H1 (cell line): ENCODE results near the gene TEN1. TPM values are rescaled to one million over a fixed set of nuclear protein-coding genes. Genes with fewer than 3 reads are reported as not detected.
A peak's percentile ranks its signal among the peaks of the same experiment; 100 is the strongest.

Experiments used
- GABPA ChIP-seq: IDR thresholded peaks from 2 replicates; pipeline ENCODE4 v1.6.1; 2011; ENCODE audit warnings: mild to moderate bottlenecking, low read length, moderate library complexity, borderline replicate concordance; ENCODE audit not compliant: insufficient read depth
- POLR2AphosphoS5 ChIP-seq: IDR thresholded peaks from 2 replicates; pipeline ENCODE4 v1.6.1; 2011; ENCODE audit warnings: low read depth, low read length
- RAD21 ChIP-seq, 2 experiments: IDR thresholded peaks in 1 of 2; conservative IDR thresholded peaks in 1 of 2; 2 replicates each; pipeline ENCODE4 v1.6.1; 2011; ENCODE audit warnings: low read depth in 2 of 2, low read length in 2 of 2, improper control_type of control experiment in 1 of 2, inconsistent platforms in 1 of 2, mild to moderate bottlenecking in 1 of 2, moderate library complexity in 1 of 2
- RBBP5 ChIP-seq: IDR thresholded peaks from 2 replicates; pipeline ENCODE4 v1.7.1; 2012; ENCODE audit warnings: low read depth, mild to moderate bottlenecking, inconsistent platforms, low read length, moderate library complexity, borderline replicate concordance
- TAF7 ChIP-seq: optimal IDR thresholded peaks from 2 replicates; pipeline ENCODE3; 2011; ENCODE audit warnings: low read depth, mild to moderate bottlenecking, inconsistent platforms, low read length, moderate library complexity, borderline replicate concordance
- TEAD4 ChIP-seq: IDR thresholded peaks from 2 replicates; pipeline ENCODE4 v1.6.1; 2012; ENCODE audit warnings: low read depth, low read length, inconsistent platforms, mixed read lengths
- polyA plus RNA-seq, 7 experiments: library from polyadenylated mRNA; depleted of rRNA in 3 of 7; stranded (reverse) in 5 of 7; unstranded in 2 of 7; fragments of >200 nt in 5 of 7; fragments of 200-250 nt in 2 of 7; gene quantifications; 1 replicate in 5 of 7; 2 replicates in 1 of 7; 4 replicates in 1 of 7; pipeline versions ENCODE4 v1.2.1 to v1.2.3, GENCODE V29; 2011 to 2013; ENCODE audit warnings: missing spikeins in 2 of 7, mixed read lengths in 2 of 7
- total RNA-seq: library from RNA; stranded (reverse); fragmentation: NEBNext Ultra II Directional; extraction: Animal tissue kit (Norgen Biotek cat#: 25700); gene quantifications from 2 replicates; pipeline ENCODE4 v1.2.1, GENCODE V29; 2021

The TEN1 gene
- total and polyA plus RNA-seq, 2 of the 8 experiments (the other 6 are each of a cell fraction or from before 2014, with no cell fraction given) = 15.9 to 18.7 TPM

- TF ChIP-seq RAD21 (IDR thresholded peaks at IDR 0.05 in 1 of 2, conservative IDR thresholded peaks at IDR 0.05 in 1 of 2; ENCODE audit: low read depth in 2 of 2, low read length in 2 of 2) (peak; percentile 83 to 90), POLR2AphosphoS5 (no peak), GABPA (no peak; the same call in 1 of the 2 replicates), RBBP5 (no peak), TEAD4 (no peak), TAF7 (no peak)
Measured at GRCh38 chr17:76005263-76006149, 26.5 kb downstream of the TEN1 start (continued).
